CD4-positive, alpha-beta T cell treated with Interleukin-6 at 100 ng/mL for 8 hours (primary cell): ENCODE results near the gene NUDT1.

ENCODE experiments used
- DNase-seq: peaks from one replicate; pipeline ENCODE4 v3.0.0-alpha.2; 2020; ENCODE audit warnings: mixed read lengths, low spot score

NUDT1 gene

GRCh38 chr7:2205036-2205780 is 36.8 kb upstream of the NUDT1 start:
- DNase-seq = no peak

- DNase-seq = no peak
Measured at GRCh38 chr7:2208712-2209111, 33.3 kb upstream of the NUDT1 start.

GRCh38 chr7:2209146-2209960 is 32.7 kb upstream of the NUDT1 start:
- DNase-seq = peak; percentile 22

GRCh38 chr7:2209961-2210323 is 32.1 kb upstream of the NUDT1 start:
- DNase-seq = no peak

GRCh38 chr7:2210551-2211258 is 31.3 kb upstream of the NUDT1 start:
- no peak for DNase-seq

GRCh38 chr7:2211259-2211880 is 30.7 kb upstream of the NUDT1 start:
- DNase-seq = no peak

- no peak for DNase-seq
Measured at GRCh38 chr7:2211926-2212325, 30.1 kb upstream of the NUDT1 start.

GRCh38 chr7:2212906-2213305 is 29.1 kb upstream of the NUDT1 start:
- no peak for DNase-seq

GRCh38 chr7:2213551-2214215 is 28.3 kb upstream of the NUDT1 start:
- DNase-seq = no peak

GRCh38 chr7:2214636-2215035 is 27.4 kb upstream of the NUDT1 start:
- DNase-seq = peak; percentile 22

GRCh38 chr7:2215851-2216250 is 26.2 kb upstream of the NUDT1 start:
- DNase-seq = no peak

GRCh38 chr7:2217206-2217605 is 24.8 kb upstream of the NUDT1 start:
- no peak for DNase-seq

GRCh38 chr7:2217716-2218443 is 24.1 kb upstream of the NUDT1 start:
- no peak for DNase-seq

- no peak for DNase-seq
Measured at GRCh38 chr7:2218444-2218785, 23.6 kb upstream of the NUDT1 start.

GRCh38 chr7:2219136-2219535 is 22.9 kb upstream of the NUDT1 start:
- DNase-seq = no peak

GRCh38 chr7:2219606-2220005 is 22.4 kb upstream of the NUDT1 start:
- no peak for DNase-seq

- DNase-seq = no peak
Measured at GRCh38 chr7:2220030-2220429, 22.0 kb upstream of the NUDT1 start.

GRCh38 chr7:2220506-2220905 is 21.5 kb upstream of the NUDT1 start:
- DNase-seq = no peak

- DNase-seq = no peak
Measured at GRCh38 chr7:2220954-2221353, 21.1 kb upstream of the NUDT1 start.

GRCh38 chr7:2222516-2222915 is 19.5 kb upstream of the NUDT1 start:
- DNase-seq = no peak

- DNase-seq = no peak
Measured at GRCh38 chr7:2223321-2223720, 18.7 kb upstream of the NUDT1 start.
